HG02884 (cell line): ENCODE results near the gene CCDC116.

Experiments
- ATAC-seq: cut with Tn5 transposase; IDR thresholded peaks from one replicate; pipeline ENCODE4 v1.9.1; 2021; ENCODE audit warnings: mild to moderate bottlenecking, moderate library complexity; ENCODE audit not compliant: unreplicated experiment

CCDC116 gene

GRCh38 chr22:21680830-21681565 is 48.4 kb downstream of the CCDC116 start:
- no peak for ATAC-seq

DNA sequence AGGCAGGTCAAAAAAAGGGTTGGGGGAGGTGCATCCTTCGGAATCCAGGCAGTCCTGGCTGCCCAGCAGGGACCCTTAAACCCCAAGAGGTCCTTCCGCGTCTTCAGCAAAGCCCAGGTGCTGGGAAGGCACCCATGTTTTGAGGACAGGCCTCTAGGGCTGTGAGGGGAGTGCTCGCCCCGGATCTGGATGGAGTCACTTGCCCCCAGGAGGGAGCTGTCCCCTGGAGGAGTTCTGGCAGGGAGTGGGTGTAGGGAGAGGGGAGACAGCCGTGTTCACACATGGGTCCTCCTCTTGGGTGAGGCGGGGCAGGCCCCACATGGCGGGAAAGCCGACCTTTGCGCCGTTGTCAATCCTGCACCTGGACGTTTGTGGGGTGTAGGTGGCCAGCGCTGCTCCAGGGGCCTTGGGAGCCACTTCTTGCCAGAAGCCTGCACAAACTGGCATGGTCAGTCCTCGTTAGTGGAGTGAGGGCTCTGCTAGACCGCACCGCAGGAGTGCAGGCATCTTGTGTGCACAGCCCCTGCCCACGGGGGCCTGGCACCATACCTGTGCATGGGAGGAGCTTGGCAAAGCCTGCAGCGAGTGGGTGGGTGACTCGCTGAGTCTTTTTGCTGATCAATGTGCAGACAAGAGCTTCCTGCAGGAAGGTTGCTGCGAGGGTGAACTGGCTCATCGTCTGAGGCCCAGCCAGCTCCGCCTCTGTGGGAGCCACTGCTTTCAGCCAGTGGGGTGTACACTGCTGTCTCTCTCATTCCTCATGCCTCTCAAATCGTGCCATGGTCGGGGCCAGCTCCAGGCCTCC is 49.2 kb downstream of the CCDC116 start:
- ATAC-seq = no peak

- no peak for ATAC-seq
These were observed 50.0 kb downstream of the CCDC116 start for GRCh38 chr22:21682385-21683175.

GRCh38 chr22:21683401-21683811 is 50.8 kb downstream of the CCDC116 start:
- ATAC-seq = no peak

GRCh38 chr22:21684492-21685163 is 52.1 kb downstream of the CCDC116 start:
- no peak for ATAC-seq

DNA sequence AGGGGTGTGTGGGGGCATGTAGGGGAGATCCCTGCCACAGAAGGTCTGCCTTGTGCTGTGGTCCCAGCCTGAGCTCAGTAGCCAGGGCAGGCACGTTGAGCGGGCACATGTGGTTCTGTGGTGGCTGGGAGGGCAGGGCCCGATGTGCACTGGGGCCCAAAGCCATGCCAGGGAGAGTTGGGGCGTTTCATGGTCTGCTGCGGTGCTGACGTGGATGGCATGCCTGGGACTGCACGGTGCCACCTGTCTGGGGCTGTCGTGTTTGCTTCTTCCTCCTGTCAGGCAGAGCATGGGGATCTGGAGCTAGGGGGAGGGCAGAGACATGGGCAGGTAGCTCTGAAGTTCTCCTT is 52.6 kb downstream of the CCDC116 start:
- no peak for ATAC-seq

- no peak for ATAC-seq
These were observed 53.6 kb downstream of the CCDC116 start for GRCh38 chr22:21686193-21686608.
